Endothelial cell of umbilical vein (primary cell): Measurements from ENCODE around the gene RDX.

ENCODE experiments used
- EZH2 ChIP-seq: IDR thresholded peaks from 2 replicates; pipeline ENCODE4 v1.6.1; 2012; ENCODE audit warnings: borderline replicate concordance, low read depth, mild to moderate bottlenecking, moderate library complexity, low read length, inconsistent platforms; ENCODE audit not compliant: severe bottlenecking
- MYC ChIP-seq: IDR thresholded peaks from one replicate; pipeline ENCODE4 v1.6.1; 2011; ENCODE audit warnings: mild to moderate bottlenecking, low read depth, low read length
- POLR2A ChIP-seq: IDR thresholded peaks from 2 replicates; pipeline ENCODE4 v1.6.1; 2012; ENCODE audit warnings: low read depth, mild to moderate bottlenecking, control low read depth, low read length
- POLR2AphosphoS5 ChIP-seq: IDR thresholded peaks from 2 replicates; pipeline ENCODE4 v1.6.1; 2012; ENCODE audit warnings: low read depth, mild to moderate bottlenecking, control low read depth, low read length, moderate library complexity; ENCODE audit not compliant: insufficient read depth
- TF ChIP-seq, protein P1 (sequence below), 2 donors: IDR thresholded peaks; 1 replicate in 1 of 2; 2 replicates in 1 of 2; pipeline ENCODE4 v1.5.1; 2011; ENCODE audit warnings: low read length in 2 of 2, mild to moderate bottlenecking in 2 of 2, moderate library complexity in 2 of 2, control low read depth in 1 of 2, inconsistent platforms in 1 of 2, low read depth in 1 of 2; ENCODE audit not compliant: insufficient read depth in 1 of 2; ENCODE audit errors: extremely low read depth in 1 of 2

DNA sequence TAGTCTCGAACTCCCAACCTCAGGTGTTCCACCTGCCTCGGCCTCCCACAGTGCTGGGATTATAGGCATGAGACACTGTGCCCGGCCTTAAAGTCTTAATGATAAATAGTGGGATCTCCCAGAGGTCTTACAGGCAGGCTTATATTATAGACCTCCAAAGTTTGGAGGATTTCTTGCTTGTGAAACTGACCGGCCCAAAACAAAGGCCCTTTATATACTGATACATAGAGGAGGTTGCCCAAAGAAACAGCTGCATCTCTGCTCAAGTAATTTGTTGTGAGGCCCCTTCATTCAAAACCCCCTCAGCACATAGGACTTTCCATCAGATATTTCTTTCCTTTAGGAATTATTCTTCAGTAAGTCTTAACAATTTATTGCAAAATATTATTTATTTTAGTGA lies 27.4 kb upstream of the RDX start:
- no peak for TF ChIP-seq MYC
- TF ChIP-seq, protein P1, sequence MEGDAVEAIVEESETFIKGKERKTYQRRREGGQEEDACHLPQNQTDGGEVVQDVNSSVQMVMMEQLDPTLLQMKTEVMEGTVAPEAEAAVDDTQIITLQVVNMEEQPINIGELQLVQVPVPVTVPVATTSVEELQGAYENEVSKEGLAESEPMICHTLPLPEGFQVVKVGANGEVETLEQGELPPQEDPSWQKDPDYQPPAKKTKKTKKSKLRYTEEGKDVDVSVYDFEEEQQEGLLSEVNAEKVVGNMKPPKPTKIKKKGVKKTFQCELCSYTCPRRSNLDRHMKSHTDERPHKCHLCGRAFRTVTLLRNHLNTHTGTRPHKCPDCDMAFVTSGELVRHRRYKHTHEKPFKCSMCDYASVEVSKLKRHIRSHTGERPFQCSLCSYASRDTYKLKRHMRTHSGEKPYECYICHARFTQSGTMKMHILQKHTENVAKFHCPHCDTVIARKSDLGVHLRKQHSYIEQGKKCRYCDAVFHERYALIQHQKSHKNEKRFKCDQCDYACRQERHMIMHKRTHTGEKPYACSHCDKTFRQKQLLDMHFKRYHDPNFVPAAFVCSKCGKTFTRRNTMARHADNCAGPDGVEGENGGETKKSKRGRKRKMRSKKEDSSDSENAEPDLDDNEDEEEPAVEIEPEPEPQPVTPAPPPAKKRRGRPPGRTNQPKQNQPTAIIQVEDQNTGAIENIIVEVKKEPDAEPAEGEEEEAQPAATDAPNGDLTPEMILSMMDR (IDR thresholded peaks at IDR 0.05; ENCODE audit: extremely low read depth in 1 of 2, insufficient read depth in 1 of 2, low read depth in 1 of 2, low read length in 2 of 2): no peak
- TF ChIP-seq POLR2A: no peak
- TF ChIP-seq EZH2: no peak
- no peak for TF ChIP-seq POLR2AphosphoS5
